Renal pelvis (tissue), 4 donors: ENCODE results near the gene ZNF32. TPM values are rescaled to one million over a fixed set of nuclear protein-coding genes. Genes with fewer than 3 reads are reported as not detected.

ENCODE experiments used
- DNase-seq: peaks from one replicate; pipeline ENCODE4 v3.0.0-alpha.2; 2013
- polyA plus RNA-seq, 3 donors: library from polyadenylated mRNA; unstranded; fragments of 120-200 nt; gene quantifications; one replicate each; pipeline ENCODE4 v1.2.1, GENCODE V29; 2013; ENCODE audit not compliant: insufficient read length in 3 of 3

Gene ZNF32
- polyA plus RNA-seq, 3 donors, result 62.8 to 65.6 (median 65.2) TPM

GRCh38 chr10:43684292-43684559 lies 35.5 kb upstream of the ZNF32 start:
- no peak for DNase-seq

- no peak for DNase-seq
These were observed 35.0 kb upstream of the ZNF32 start for GRCh38 chr10:43683451-43684291.

GRCh38 chr10:43682956-43683355 lies 34.3 kb upstream of the ZNF32 start:
- DNase-seq, result no peak

GRCh38 chr10:43681721-43682120 lies 33.0 kb upstream of the ZNF32 start:
- DNase-seq, result no peak

- no peak for DNase-seq
These were observed 32.5 kb upstream of the ZNF32 start for GRCh38 chr10:43681220-43681619.

- DNase-seq, result no peak
These were observed 31.4 kb upstream of the ZNF32 start for GRCh38 chr10:43680035-43680434.

- DNase-seq, result no peak
These were observed 30.8 kb upstream of the ZNF32 start for GRCh38 chr10:43679509-43679908.

- DNase-seq, result no peak
These were observed 30.0 kb upstream of the ZNF32 start for GRCh38 chr10:43678654-43679053.

GRCh38 chr10:43676901-43677300 lies 28.2 kb upstream of the ZNF32 start:
- no peak for DNase-seq

- no peak for DNase-seq
These were observed 27.6 kb upstream of the ZNF32 start for GRCh38 chr10:43676331-43676730.

- no peak for DNase-seq
These were observed 26.0 kb upstream of the ZNF32 start for GRCh38 chr10:43674553-43675210.

GRCh38 chr10:43673471-43673870 lies 24.8 kb upstream of the ZNF32 start:
- no peak for DNase-seq

GRCh38 chr10:43671659-43672531 lies 23.2 kb upstream of the ZNF32 start:
- DNase-seq, result peak; percentile 78

GRCh38 chr10:43669386-43669785 lies 20.7 kb upstream of the ZNF32 start:
- no peak for DNase-seq

GRCh38 chr10:43667761-43668386 lies 19.2 kb upstream of the ZNF32 start:
- peak; percentile 51 for DNase-seq

GRCh38 chr10:43667317-43667731 lies 18.6 kb upstream of the ZNF32 start:
- DNase-seq, result peak; percentile 47

- no peak for DNase-seq
These were observed 17.9 kb upstream of the ZNF32 start for GRCh38 chr10:43666552-43666951.

- no peak for DNase-seq
These were observed 16.4 kb upstream of the ZNF32 start for GRCh38 chr10:43665054-43665453.

- no peak for DNase-seq
These were observed 9.5 kb upstream of the ZNF32 start for GRCh38 chr10:43658227-43658626.

GRCh38 chr10:43655311-43655710 lies 6.6 kb upstream of the ZNF32 start:
- DNase-seq, result no peak

GRCh38 chr10:43653746-43654145 lies 5.1 kb upstream of the ZNF32 start:
- DNase-seq, result no peak

GRCh38 chr10:43649185-43649523 lies 473 bp upstream of the ZNF32 start:
- DNase-seq, result no peak

- DNase-seq, result no peak
These were observed 635 bp downstream of the ZNF32 start for GRCh38 chr10:43648095-43648397.
